ENCODE results near the gene MYD88.

MYD88 gene

GRCh38 chr3:38141952-38142273 is 3.5 kb downstream of the MYD88 start:
- Histone ChIP-seq H3K36me3 (ENCODE audit: low read length) (no peaks in the 10 kb centered on the region), H2AFZ (ENCODE audit: low read depth, low read length, severe bottlenecking) (no peak overlapping the region), H3K9ac (ENCODE audit: low read length) (no peak overlapping the region), H3K9me3 (ENCODE audit: insufficient read depth, low read length) (0 out of 2 replicates have a peak, but pooled peaks cover 4% of the 10 kb centered on the region), H4K20me1 (ENCODE audit: low read depth, low read length) (no peaks in the 10 kb centered on the region), H3K9me2 (replicated peaks; ENCODE audit: insufficient read depth, low read length) (no peaks in the 10 kb centered on the region), H3F3A (ENCODE audit: insufficient read depth) (no peaks in the 10 kb centered on the region), H3K4me3 (ENCODE audit: insufficient read depth, low read length, poor library complexity, severe bottlenecking) (no peak overlapping the region), H3K4me2 (ENCODE audit: low read depth, low read length, poor library complexity, severe bottlenecking) (no peak overlapping the region), H3K27ac (ENCODE audit: low read depth, low read length) (no peak overlapping the region), H3K27me3 (ENCODE audit: low read length) (no peaks in the 10 kb centered on the region), H3K79me2 (ENCODE audit: insufficient read depth, low read length) (0 out of 2 replicates have a peak, but pooled peaks cover 9% of the 10 kb centered on the region)
- no peak for TF ChIP-seq EZH2phosphoT487 (conservative IDR thresholded peaks at IDR 0.05; ENCODE audit: low read length)
- no peak for TF ChIP-seq CTCF (IDR thresholded peaks at IDR 0.05; ENCODE audit: insufficient read depth, low read length, poor library complexity, severe bottlenecking)

GRCh38 chr3:38142959-38143358 is 4.5 kb downstream of the MYD88 start:
- Histone ChIP-seq H3K36me3 (ENCODE audit: low read length) (no peaks in the 10 kb centered on the region), H3K79me2 (ENCODE audit: insufficient read depth, low read length) (0 out of 2 replicates have a peak, but pooled peaks cover 9% of the 10 kb centered on the region), H2AFZ (ENCODE audit: low read depth, low read length, severe bottlenecking) (no peak overlapping the region), H3F3A (ENCODE audit: insufficient read depth) (no peaks in the 10 kb centered on the region), H4K20me1 (ENCODE audit: low read depth, low read length) (no peaks in the 10 kb centered on the region), H3K9me3 (ENCODE audit: insufficient read depth, low read length) (0 out of 2 replicates have a peak, but pooled peaks cover 4% of the 10 kb centered on the region), H3K9me2 (replicated peaks; ENCODE audit: insufficient read depth, low read length) (no peaks in the 10 kb centered on the region), H3K27me3 (ENCODE audit: low read length) (no peaks in the 10 kb centered on the region), H3K27ac (ENCODE audit: low read depth, low read length) (no peak overlapping the region), H3K4me3 (ENCODE audit: insufficient read depth, low read length, poor library complexity, severe bottlenecking) (no peak overlapping the region), H3K4me2 (ENCODE audit: low read depth, low read length, poor library complexity, severe bottlenecking) (no peak overlapping the region), H3K9ac (ENCODE audit: low read length) (no peak overlapping the region)
- TF ChIP-seq EZH2phosphoT487 (conservative IDR thresholded peaks at IDR 0.05; ENCODE audit: low read length) (no peak), CTCF (IDR thresholded peaks at IDR 0.05; ENCODE audit: insufficient read depth, low read length, poor library complexity, severe bottlenecking) (no peak)

GRCh38 chr3:38143511-38143910 is 5.0 kb downstream of the MYD88 start:
- no peak overlapping the region for H3K4me3 ChIP-seq (ENCODE audit: insufficient read depth, low read length, poor library complexity, severe bottlenecking)
- H3K27me3 ChIP-seq (ENCODE audit: low read length), result no peaks in the 10 kb centered on the region
- H3K9me2 ChIP-seq (replicated peaks; ENCODE audit: insufficient read depth, low read length), result no peaks in the 10 kb centered on the region
- no peak for TF ChIP-seq CTCF (IDR thresholded peaks at IDR 0.05; ENCODE audit: insufficient read depth, low read length, poor library complexity, severe bottlenecking)
- no peak for TF ChIP-seq EZH2phosphoT487 (conservative IDR thresholded peaks at IDR 0.05; ENCODE audit: low read length)
- 0 out of 2 replicates have a peak, but pooled peaks cover 4% of the 10 kb centered on the region for H3K9me3 ChIP-seq (ENCODE audit: insufficient read depth, low read length)
- no peaks in the 10 kb centered on the region for H3K36me3 ChIP-seq (ENCODE audit: low read length)
- H3K9ac ChIP-seq (ENCODE audit: low read length), result no peak overlapping the region
- H3K4me2 ChIP-seq (ENCODE audit: low read depth, low read length, poor library complexity, severe bottlenecking), result no peak overlapping the region
- no peaks in the 10 kb centered on the region for H3F3A ChIP-seq (ENCODE audit: insufficient read depth)
- no peak overlapping the region for H2AFZ ChIP-seq (ENCODE audit: low read depth, low read length, severe bottlenecking)
- no peaks in the 10 kb centered on the region for H4K20me1 ChIP-seq (ENCODE audit: low read depth, low read length)
- H3K27ac ChIP-seq (ENCODE audit: low read depth, low read length), result no peak overlapping the region
- H3K79me2 ChIP-seq (ENCODE audit: insufficient read depth, low read length), result 0 out of 2 replicates have a peak, but pooled peaks cover 9% of the 10 kb centered on the region
